Hepatocyte (in vitro differentiated cells): Measurements from ENCODE around the gene CUL1. TPM values are rescaled to one million over a fixed set of nuclear protein-coding genes. Genes with fewer than 3 reads are reported as not detected.

Experiments used
- DNase-seq: peaks from one replicate; pipeline ENCODE4 v3.0.0-alpha.2; 2016; ENCODE audit warnings: low spot score
- H2AFZ ChIP-seq: fragments of 200-600 bp; sonication (generic); 2 replicates; pipeline ENCODE4 v1.6.0; 2016; ENCODE audit warnings: antibody characterized with exemption, mild to moderate bottlenecking
- H3K27ac ChIP-seq: fragments of 200-600 bp; sonication (generic); 2 replicates; pipeline ENCODE4 v1.5.1; 2016; ENCODE audit warnings: mild to moderate bottlenecking
- H3K27me3 ChIP-seq: fragments of 200-600 bp; sonication (generic); 2 replicates; pipeline ENCODE4 v1.6.1; 2016
- H3K36me3 ChIP-seq: fragments of 200-600 bp; sonication (generic); replicated peaks from 2 replicates; pipeline ENCODE4 v1.5.1; 2016; ENCODE audit warnings: low read depth; ENCODE audit not compliant: insufficient read depth
- H3K4me1 ChIP-seq: fragments of 200-600 bp; sonication (generic); 2 replicates; pipeline ENCODE4 v1.5.1; 2016; ENCODE audit warnings: mild to moderate bottlenecking, moderate library complexity; ENCODE audit not compliant: insufficient read depth
- H3K4me2 ChIP-seq: fragments of 200-600 bp; sonication (generic); 2 replicates; pipeline ENCODE4 v1.6.0; 2016
- H3K4me3 ChIP-seq: fragments of 200-600 bp; sonication (generic); 2 replicates; pipeline ENCODE4 v1.5.1; 2016; ENCODE audit warnings: mild to moderate bottlenecking
- H3K79me2 ChIP-seq: fragments of 200-600 bp; sonication (generic); 2 replicates; pipeline ENCODE4 v1.6.0; 2017; ENCODE audit warnings: mild to moderate bottlenecking
- H3K9me2 ChIP-seq: fragments of 200-600 bp; sonication (generic); replicated peaks from 2 replicates; pipeline ENCODE4 v1.6.0; 2017; ENCODE audit warnings: mild to moderate bottlenecking; ENCODE audit not compliant: insufficient read depth
- H3K9me3 ChIP-seq: fragments of 200-600 bp; sonication (generic); 2 replicates; pipeline ENCODE4 v1.5.1; 2016; ENCODE audit warnings: low read depth, mild to moderate bottlenecking
- H4K20me1 ChIP-seq: fragments of 200-600 bp; sonication (generic); 2 replicates; pipeline ENCODE4 v1.6.0; 2016; ENCODE audit warnings: mild to moderate bottlenecking; ENCODE audit not compliant: insufficient read depth, poor library complexity, severe bottlenecking
- EZH2 ChIP-seq: fragments of 200-600 bp; sonication (generic); IDR thresholded peaks from 2 replicates; pipeline ENCODE4 v1.6.1; 2016; ENCODE audit warnings: antibody characterized with exemption, mild to moderate bottlenecking, borderline replicate concordance
- EZH2phosphoT487 ChIP-seq: fragments of 200-600 bp; sonication (generic); IDR thresholded peaks from one replicate; pipeline ENCODE4 v1.6.1; 2018; ENCODE audit warnings: antibody characterized with exemption, mild to moderate bottlenecking, low read depth, moderate library complexity; ENCODE audit not compliant: unreplicated experiment, severe bottlenecking
- WGBS: methylation state at CpG from one replicate; pipeline ENCODE4 v1.1.6; 2016; ENCODE audit warnings: low lambda C conversion rate; ENCODE audit errors: missing lambda C conversion rate; 5-methylcytosine and 5-hydroxymethylcytosine counted together
- polyA plus RNA-seq: library from polyadenylated mRNA; unstranded; fragments of >200 nt; fragmentation: Nextera tagmentation; extraction: Ambion mirVana; gene quantifications from 2 replicates; pipeline ENCODE4 v1.2.1, GENCODE V29; 2016
- total RNA-seq: library from RNA; depleted of rRNA; stranded (reverse); fragments of >200 nt; gene quantifications from 2 replicates; pipeline ENCODE4 v1.2.3, GENCODE V29; 2014
- TF ChIP-seq, protein P1 (sequence below): fragments of 200-600 bp; sonication (generic); IDR thresholded peaks from 2 replicates; pipeline ENCODE4 v1.5.1; 2016; ENCODE audit warnings: antibody characterized with exemption, mild to moderate bottlenecking; ENCODE audit not compliant: poor library complexity

The CUL1 gene
- total and polyA plus RNA-seq, 2 experiments from 2014 or later = 56.7 to 68.4 TPM

DNA sequence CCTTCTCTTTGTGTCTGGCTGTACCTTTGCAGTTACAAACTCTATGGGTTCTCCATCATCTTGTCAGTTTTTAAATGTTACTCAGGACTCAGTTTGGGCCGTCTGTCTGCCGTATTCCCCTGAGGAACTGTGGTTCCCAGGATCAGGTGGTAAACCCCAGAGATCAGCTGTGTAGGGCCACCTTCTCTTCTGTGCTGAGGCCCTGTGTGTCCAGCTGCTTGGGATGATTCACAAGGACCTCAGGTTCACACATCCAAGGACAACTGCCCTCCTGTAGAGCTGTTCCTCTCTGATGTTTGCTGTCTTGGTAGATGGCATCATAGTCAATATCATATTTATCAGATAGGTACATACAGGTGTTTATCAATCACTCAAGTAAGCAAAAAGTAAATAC, 24.5 kb downstream of the CUL1 start:
- H3K4me2 ChIP-seq = no peak overlapping the region
- TF ChIP-seq, protein P1, sequence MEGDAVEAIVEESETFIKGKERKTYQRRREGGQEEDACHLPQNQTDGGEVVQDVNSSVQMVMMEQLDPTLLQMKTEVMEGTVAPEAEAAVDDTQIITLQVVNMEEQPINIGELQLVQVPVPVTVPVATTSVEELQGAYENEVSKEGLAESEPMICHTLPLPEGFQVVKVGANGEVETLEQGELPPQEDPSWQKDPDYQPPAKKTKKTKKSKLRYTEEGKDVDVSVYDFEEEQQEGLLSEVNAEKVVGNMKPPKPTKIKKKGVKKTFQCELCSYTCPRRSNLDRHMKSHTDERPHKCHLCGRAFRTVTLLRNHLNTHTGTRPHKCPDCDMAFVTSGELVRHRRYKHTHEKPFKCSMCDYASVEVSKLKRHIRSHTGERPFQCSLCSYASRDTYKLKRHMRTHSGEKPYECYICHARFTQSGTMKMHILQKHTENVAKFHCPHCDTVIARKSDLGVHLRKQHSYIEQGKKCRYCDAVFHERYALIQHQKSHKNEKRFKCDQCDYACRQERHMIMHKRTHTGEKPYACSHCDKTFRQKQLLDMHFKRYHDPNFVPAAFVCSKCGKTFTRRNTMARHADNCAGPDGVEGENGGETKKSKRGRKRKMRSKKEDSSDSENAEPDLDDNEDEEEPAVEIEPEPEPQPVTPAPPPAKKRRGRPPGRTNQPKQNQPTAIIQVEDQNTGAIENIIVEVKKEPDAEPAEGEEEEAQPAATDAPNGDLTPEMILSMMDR = no peak
- H3K4me1 ChIP-seq = no peaks in the 10 kb centered on the region
- 86% methylated on average over 2 of the region's 2 CpGs for WGBS
- no peak overlapping the region for H2AFZ ChIP-seq
- H3K4me3 ChIP-seq = no peak overlapping the region
- no peaks in the 10 kb centered on the region for H3K9me3 ChIP-seq
- no peaks in the 10 kb centered on the region for H3K9me2 ChIP-seq
- H3K27ac ChIP-seq = no peak overlapping the region
- H3K36me3 ChIP-seq = no peaks in the 10 kb centered on the region
- H3K27me3 ChIP-seq = no peaks in the 10 kb centered on the region
- no peak for DNase-seq
- H4K20me1 ChIP-seq = peaks cover 99% of the 10 kb centered on the region
- peaks cover 100% of the 10 kb centered on the region for H3K79me2 ChIP-seq

DNA sequence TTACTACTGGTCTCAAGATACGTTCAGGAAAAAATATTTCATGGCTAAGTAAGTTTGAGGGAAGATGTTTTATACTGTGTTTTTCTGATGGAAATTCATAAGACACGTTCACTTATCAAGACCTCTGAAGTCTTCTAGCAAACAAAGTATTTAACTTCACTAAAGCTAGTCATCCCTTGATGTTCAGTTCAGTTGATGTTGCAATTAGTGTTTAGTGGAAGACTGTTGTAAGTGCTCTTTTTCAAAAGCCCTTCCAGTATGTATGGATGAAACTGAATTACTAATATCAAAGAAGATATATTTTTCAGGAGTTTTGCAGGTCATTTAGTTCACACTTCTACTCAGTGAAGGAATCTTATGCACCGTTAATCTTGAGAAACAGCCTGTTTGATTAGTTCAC, 25.1 kb downstream of the CUL1 start:
- H3K9me3 ChIP-seq = no peaks in the 10 kb centered on the region
- no peak for TF ChIP-seq EZH2phosphoT487
- TF ChIP-seq, protein P1 = no peak
- peaks cover 99% of the 10 kb centered on the region for H4K20me1 ChIP-seq

DNA sequence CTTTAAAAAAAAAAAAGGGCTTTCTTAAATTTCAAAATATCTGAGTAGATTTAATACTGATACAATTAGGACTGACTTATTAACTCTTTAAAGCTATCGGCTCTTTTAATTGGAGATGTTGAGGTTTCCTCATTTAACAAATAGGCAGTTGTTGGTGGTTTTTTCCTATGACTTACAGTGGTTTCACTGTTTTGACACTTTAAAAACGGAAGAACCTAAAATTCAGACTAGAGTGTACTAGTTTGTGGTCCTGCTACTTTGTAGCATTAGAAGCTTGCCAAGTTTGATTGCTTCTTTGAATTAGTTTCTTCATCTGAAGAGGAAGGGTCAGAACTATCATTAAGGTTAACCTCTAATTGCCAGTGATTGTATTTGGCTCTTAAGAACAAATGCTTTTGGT, 27.7 kb downstream of the CUL1 start:
- no peak for TF ChIP-seq EZH2phosphoT487
- no peak for TF ChIP-seq EZH2
- TF ChIP-seq, protein P1 = no peak
- H3K4me3 ChIP-seq = no peak overlapping the region
- no peak for DNase-seq
- H3K79me2 ChIP-seq = peaks cover 100% of the 10 kb centered on the region
- 95% methylated on average over 2 of the region's 2 CpGs for WGBS
- H3K4me1 ChIP-seq = no peaks in the 10 kb centered on the region
- H3K27ac ChIP-seq = no peak overlapping the region
- no peaks in the 10 kb centered on the region for H3K36me3 ChIP-seq
- no peak overlapping the region for H2AFZ ChIP-seq
- H4K20me1 ChIP-seq = peaks cover 92% of the 10 kb centered on the region
- no peaks in the 10 kb centered on the region for H3K27me3 ChIP-seq
- H3K4me2 ChIP-seq = no peak overlapping the region
- H3K9me2 ChIP-seq = no peaks in the 10 kb centered on the region
- H3K9me3 ChIP-seq = no peaks in the 10 kb centered on the region

More for the DNA sequence above, 25.1 kb downstream of the CUL1 start:
- WGBS = 81% methylated on average over 3 of the region's 3 CpGs
- Histone ChIP-seq H2AFZ (no peak overlapping the region), H3K4me1 (no peaks in the 10 kb centered on the region), H3K79me2 (peaks cover 100% of the 10 kb centered on the region), H3K9me2 (no peaks in the 10 kb centered on the region), H3K4me3 (no peak overlapping the region), H3K36me3 (no peaks in the 10 kb centered on the region), H3K4me2 (no peak overlapping the region), H3K27me3 (no peaks in the 10 kb centered on the region), H3K27ac (no peak overlapping the region)
- no peak for DNase-seq
